HepG2 (cell line): ENCODE results near the gene ZFP1. TPM values are rescaled to one million over a fixed set of nuclear protein-coding genes. Genes with fewer than 3 reads are reported as not detected.

Experiments
- ATF4 ChIP-seq, 2 experiments: fragments of 450-650 bp in 1 of 2; sonication (generic) in 1 of 2; formaldehyde crosslinking; IDR thresholded peaks; 2 replicates each; pipeline versions ENCODE4 v1.5.0 to v1.8.0; 2020 to 2022; ENCODE audit warnings: mild to moderate bottlenecking in 1 of 2, missing genetic modification reagents in 1 of 2
- ATF7-NPFF ChIP-seq: sonication (generic); formaldehyde crosslinking; IDR thresholded peaks from 2 replicates; pipeline ENCODE4 v1.8.1; 2023; ENCODE audit warnings: mild to moderate bottlenecking, low read depth, missing genetic modification reagents, moderate library complexity
- BORCS8-MEF2B ChIP-seq: sonication (generic); formaldehyde crosslinking; IDR thresholded peaks from 2 replicates; pipeline ENCODE4 v1.8.0; 2022; ENCODE audit warnings: mild to moderate bottlenecking, missing genetic modification reagents
- CENPBD1 ChIP-seq: sonication (generic); formaldehyde crosslinking; IDR thresholded peaks from 2 replicates; pipeline ENCODE4 v1.8.0; 2022; ENCODE audit warnings: missing genetic modification reagents, low read depth, mild to moderate bottlenecking, borderline replicate concordance
- CREB1 ChIP-seq, 2 experiments: fragments of 450-650 bp in 1 of 2; IDR thresholded peaks; 2 replicates each; pipeline ENCODE4 v1.6.1; 2016 to 2017; ENCODE audit warnings: control low read depth in 1 of 2, mild to moderate bottlenecking in 1 of 2, missing compliant biosample characterization in 1 of 2, missing genetic modification characterization in 1 of 2
- DR1 ChIP-seq: sonication (generic); formaldehyde crosslinking; IDR thresholded peaks from 2 replicates; pipeline ENCODE4 v1.8.0; 2021; ENCODE audit warnings: mild to moderate bottlenecking, missing genetic modification reagents, inconsistent platforms
- GTF3A ChIP-seq: sonication (generic); formaldehyde crosslinking; conservative IDR thresholded peaks from 2 replicates; pipeline ENCODE4 v1.4.0; 2020; ENCODE audit warnings: mild to moderate bottlenecking, missing genetic modification reagents
- HNRNPK ChIP-seq: fragments of 200-400 bp; formaldehyde crosslinking; IDR thresholded peaks from 2 replicates; pipeline ENCODE4 v1.6.1; 2018; ENCODE audit warnings: low read length, low read depth, moderate library complexity, mild to moderate bottlenecking; ENCODE audit not compliant: poor library complexity, severe bottlenecking
- IKZF1 ChIP-seq: fragments of 450-650 bp; IDR thresholded peaks from 2 replicates; pipeline ENCODE4 v1.7.1; 2016
- JUN ChIP-seq: sonication (generic); formaldehyde crosslinking; IDR thresholded peaks from 2 replicates; pipeline ENCODE4 v1.4.0; 2020; ENCODE audit warnings: mild to moderate bottlenecking, missing genetic modification reagents
- MEIS1 ChIP-seq: sonication (generic); formaldehyde crosslinking; IDR thresholded peaks from 2 replicates; pipeline ENCODE4 v1.9.0; 2021; ENCODE audit warnings: mild to moderate bottlenecking, missing genetic modification reagents, moderate library complexity, borderline replicate concordance
- RARA ChIP-seq: IDR thresholded peaks from 2 replicates; pipeline ENCODE4 v1.6.1; 2016; ENCODE audit warnings: missing genetic modification reagents, missing compliant biosample characterization
- RELA ChIP-seq: sonication (generic); formaldehyde crosslinking; IDR thresholded peaks from 2 replicates; pipeline ENCODE4 v1.4.0; 2020; ENCODE audit warnings: missing genetic modification reagents
- SMAD9 ChIP-seq: sonication (generic); formaldehyde crosslinking; IDR thresholded peaks from 2 replicates; pipeline ENCODE4 v1.5.1; 2020; ENCODE audit warnings: mild to moderate bottlenecking, missing genetic modification reagents
- SNAPC5 ChIP-seq: sonication (generic); formaldehyde crosslinking; IDR thresholded peaks from 2 replicates; pipeline ENCODE4 v1.8.1; 2023; ENCODE audit warnings: mild to moderate bottlenecking, missing genetic modification reagents, borderline replicate concordance
- TCF12 ChIP-seq, 2 experiments: fragments of 450-650 bp in 1 of 2; sonication (generic) in 1 of 2; formaldehyde crosslinking in 1 of 2; IDR thresholded peaks; 2 replicates each; pipeline versions ENCODE4 v1.6.1 to v1.8.0; 2017 to 2022; ENCODE audit warnings: antibody characterized with exemption in 1 of 2, mild to moderate bottlenecking in 1 of 2, missing genetic modification reagents in 1 of 2, moderate library complexity in 1 of 2
- ZHX1 ChIP-seq: sonication (generic); formaldehyde crosslinking; IDR thresholded peaks from 2 replicates; pipeline ENCODE4 v1.8.1; 2022; ENCODE audit warnings: low read depth, mild to moderate bottlenecking, missing genetic modification reagents
- ZMYM4 ChIP-seq: sonication (generic); formaldehyde crosslinking; IDR thresholded peaks from 2 replicates; pipeline ENCODE4 v1.8.1; 2023; ENCODE audit warnings: mild to moderate bottlenecking, missing genetic modification reagents
- ZNF230 ChIP-seq: sonication (generic); formaldehyde crosslinking; IDR thresholded peaks from 2 replicates; pipeline ENCODE4 v1.4.0; 2020; ENCODE audit warnings: mild to moderate bottlenecking, missing genetic modification reagents
- ZNF441 ChIP-seq: sonication (generic); formaldehyde crosslinking; IDR thresholded peaks from 2 replicates; pipeline ENCODE4 v1.7.0; 2021; ENCODE audit warnings: missing genetic modification reagents, borderline replicate concordance
- ZNF451 ChIP-seq: sonication (generic); formaldehyde crosslinking; IDR thresholded peaks from 2 replicates; pipeline ENCODE4 v1.5.0; 2020; ENCODE audit warnings: mild to moderate bottlenecking, missing genetic modification reagents
- ZNF550 ChIP-seq: sonication (generic); formaldehyde crosslinking; IDR thresholded peaks from 2 replicates; pipeline ENCODE4 v1.4.0; 2020; ENCODE audit warnings: mild to moderate bottlenecking, missing genetic modification reagents, borderline replicate concordance
- ZNF672 ChIP-seq: sonication (generic); formaldehyde crosslinking; IDR thresholded peaks from 2 replicates; pipeline ENCODE4 v1.8.1; 2022; ENCODE audit warnings: missing genetic modification reagents
- ZSCAN29 ChIP-seq: sonication (generic); formaldehyde crosslinking; conservative IDR thresholded peaks from 2 replicates; pipeline ENCODE4 v1.4.0; 2020; ENCODE audit warnings: mild to moderate bottlenecking, missing genetic modification reagents
- ZSCAN31 ChIP-seq: sonication (generic); formaldehyde crosslinking; IDR thresholded peaks from 2 replicates; pipeline ENCODE4 v1.5.0; 2020; ENCODE audit warnings: low read depth, mild to moderate bottlenecking, missing genetic modification reagents
- polyA plus RNA-seq, 8 experiments: library from polyadenylated mRNA; depleted of rRNA in 3 of 8; stranded (reverse) in 7 of 8; unstranded in 1 of 8; fragments of >200 nt; fragmentation: Illumina TruSeq in 4 of 8; extraction: Trizol in 4 of 8; gene quantifications; 2 replicates each; pipeline versions ENCODE4 v1.2.1 to v1.2.3, GENCODE V29; 2011 to 2016; ENCODE audit warnings: low read depth in 4 of 8, missing spikeins in 1 of 8, mixed read lengths in 1 of 8; ENCODE audit not compliant: insufficient read depth in 1 of 8
- total RNA-seq, 5 experiments: library from RNA; depleted of rRNA; stranded (reverse); fragments of >200 nt; fragmentation: Illumina TruSeq; extraction: Trizol; gene quantifications; 2 replicates each; pipeline ENCODE4 v1.2.3, GENCODE V29; 2016; ENCODE audit warnings: low read depth in 1 of 5

Gene ZFP1
- total and polyA plus RNA-seq, 2 of the 13 experiments (the other 11 are each of a cell fraction or from before 2014, with no cell fraction given), result 8.3 to 14.0 TPM

GRCh38 chr16:75148311-75149195 is at the start of gene ZFP1 (continued):
- TF ChIP-seq ZMYM4 (peak; percentile 82), IKZF1 (no peak), RELA (CRISPR knock-in tag) (peak; percentile 84; the same call in 1 of the 2 replicates), DR1 (CRISPR knock-in tag) (peak; percentile 62; the same call in 1 of the 2 replicates), RARA (peak; percentile 5; the same call in 1 of the 2 replicates), MEIS1 (CRISPR knock-in tag) (peak; percentile 80), ZNF451 (peak; percentile 63; the same call in 1 of the 2 replicates), ATF7-NPFF (CRISPR knock-in tag) (peak; percentile 81), ATF4 (CRISPR knock-in tag; IDR thresholded peaks at IDR 0.05) (no peak), TCF12 (IDR thresholded peaks at IDR 0.05) (no peak), TCF12 (CRISPR knock-in tag; IDR thresholded peaks at IDR 0.05) (peak; percentile 91), SNAPC5 (CRISPR knock-in tag) (no peak; the same call in 1 of the 2 replicates), ZNF441 (peak; percentile 89; the same call in 1 of the 2 replicates), ZNF550 (peak; percentile 76; the same call in 1 of the 2 replicates), ZSCAN29 (CRISPR knock-in tag) (no peak), SMAD9 (peak; percentile 87), ZNF672 (CRISPR knock-in tag) (no peak), ZNF230 (CRISPR knock-in tag) (peak; percentile 89), HNRNPK (peak; percentile 81), ZSCAN31 (CRISPR knock-in tag) (peak; percentile 88), ZHX1 (peak; percentile 67; the same call in 1 of the 2 replicates), GTF3A (CRISPR knock-in tag) (0 out of 2 replicates have a peak, but pooled peaks have one; percentile 25), CENPBD1 (CRISPR knock-in tag) (no peak), BORCS8-MEF2B (CRISPR knock-in tag) (peak; percentile 96), CREB1 (IDR thresholded peaks at IDR 0.05) (no peak; the same call in 1 of the 2 replicates), CREB1 (CRISPR knock-in tag; IDR thresholded peaks at IDR 0.05) (peak; percentile 56; the same call in 1 of the 2 replicates), JUN (CRISPR knock-in tag) (0 out of 2 replicates have a peak, but pooled peaks have one; percentile 21)
